Neural progenitor cell (in vitro differentiated cells): ENCODE measurements around the gene MRPS16. TPM values are rescaled to one million over a fixed set of nuclear protein-coding genes. Genes with fewer than 3 reads are reported as not detected.

ENCODE experiments used
- DNase-seq: peaks from one replicate; pipeline ENCODE4 v3.0.0-alpha.2; 2016; ENCODE audit warnings: low spot score
- H2AFZ ChIP-seq: fragments of 200-600 bp; sonication (generic); replicated peaks from 2 replicates; pipeline ENCODE4 v1.6.1; 2016; ENCODE audit warnings: antibody characterized with exemption
- H3F3A ChIP-seq: fragments of 200-600 bp; sonication (generic); 2 replicates; pipeline ENCODE4 v1.6.1; 2016; ENCODE audit warnings: antibody characterized with exemption, low read depth
- H3K27ac ChIP-seq: fragments of 200-600 bp; sonication (generic); 2 replicates; pipeline ENCODE4 v1.5.1; 2016; ENCODE audit warnings: mild to moderate bottlenecking
- H3K27me3 ChIP-seq: fragments of 200-600 bp; sonication (generic); 2 replicates; pipeline ENCODE4 v1.6.1; 2016; ENCODE audit warnings: mild to moderate bottlenecking, moderate library complexity
- H3K36me3 ChIP-seq: fragments of 200-600 bp; sonication (generic); 2 replicates; pipeline ENCODE4 v1.5.1; 2016
- H3K4me1 ChIP-seq: fragments of 200-600 bp; sonication (generic); 2 replicates; pipeline ENCODE4 v1.6.1; 2016; ENCODE audit warnings: mixed run types
- H3K4me2 ChIP-seq: fragments of 200-600 bp; sonication (generic); 2 replicates; pipeline ENCODE4 v1.6.1; 2016
- H3K4me3 ChIP-seq: fragments of 200-600 bp; sonication (generic); 2 replicates; pipeline ENCODE4 v1.5.1; 2016
- H3K79me2 ChIP-seq: fragments of 200-600 bp; sonication (generic); 2 replicates; pipeline ENCODE4 v1.6.1; 2016; ENCODE audit warnings: low read depth
- H3K9ac ChIP-seq: fragments of 200-600 bp; sonication (generic); 2 replicates; pipeline ENCODE4 v1.6.1; 2016
- H3K9me3 ChIP-seq: fragments of 200-600 bp; sonication (generic); 2 replicates; pipeline ENCODE4 v1.5.1; 2016; ENCODE audit warnings: low read depth
- H4K20me1 ChIP-seq: fragments of 200-600 bp; sonication (generic); 2 replicates; pipeline ENCODE4 v1.6.1; 2016; ENCODE audit warnings: low read depth
- H3K27ac Mint-ChIP-seq: 3 replicates; pipeline ENCODE4 v1.8.0; 2021; ENCODE audit warnings: mixed read lengths
- H3K27me3 Mint-ChIP-seq: 2 replicates; pipeline ENCODE4 v1.8.0; 2022; ENCODE audit warnings: low read depth, mild to moderate bottlenecking, inconsistent platforms, moderate library complexity, mixed read lengths; ENCODE audit not compliant: insufficient read depth
- H3K36me3 Mint-ChIP-seq: 3 replicates; pipeline ENCODE4 v1.8.0; 2021; ENCODE audit warnings: mixed read lengths
- H3K4me1 Mint-ChIP-seq: 3 replicates; pipeline ENCODE4 v1.8.0; 2021; ENCODE audit warnings: mixed read lengths
- H3K4me3 Mint-ChIP-seq: 3 replicates; pipeline ENCODE4 v1.8.0; 2021; ENCODE audit warnings: mild to moderate bottlenecking, moderate library complexity, mixed read lengths
- H3K9me3 Mint-ChIP-seq: 3 replicates; pipeline ENCODE4 v1.8.0; 2020; ENCODE audit warnings: mixed read lengths
- CTCF ChIP-seq: fragments of 200-600 bp; sonication (generic); IDR thresholded peaks from 2 replicates; pipeline ENCODE4 v1.5.1; 2017; ENCODE audit warnings: antibody characterized with exemption, mild to moderate bottlenecking
- EZH2 ChIP-seq: fragments of 200-600 bp; sonication (generic); IDR thresholded peaks from 2 replicates; pipeline ENCODE4 v1.6.1; 2017; ENCODE audit warnings: antibody characterized with exemption, mild to moderate bottlenecking, moderate library complexity
- EZH2phosphoT487 ChIP-seq: fragments of 200-600 bp; sonication (generic); IDR thresholded peaks from 2 replicates; pipeline ENCODE4 v1.6.1; 2017; ENCODE audit warnings: antibody characterized with exemption
- total RNA-seq: library from RNA; depleted of rRNA; stranded (reverse); fragments of >200 nt; gene quantifications from 2 replicates; pipeline ENCODE4 v1.2.3, GENCODE V29; 2015; ENCODE audit warnings: low replicate concordance

The MRPS16 gene
- total RNA-seq, 1 donor from 2014 or later = 82.3 TPM

- H3K36me3 ChIP-seq = peaks cover 4% of the 10 kb centered on the region
- H3F3A ChIP-seq = no peaks in the 10 kb centered on the region
- Mint-ChIP-seq H3K27me3 (no peaks in the 10 kb centered on the region), H3K4me1 (no peaks in the 10 kb centered on the region), H3K36me3 (peaks cover 7% of the 10 kb centered on the region), H3K9me3 (no peaks in the 10 kb centered on the region), H3K4me3 (no peak overlapping the region), H3K27ac (no peak overlapping the region)
- no peak for DNase-seq
- H3K79me2 ChIP-seq = no peaks in the 10 kb centered on the region
- H3K9me3 ChIP-seq = no peaks in the 10 kb centered on the region
- H3K4me3 ChIP-seq = no peak overlapping the region
- TF ChIP-seq CTCF (no peak), EZH2phosphoT487 (no peak), EZH2 (no peak)
- no peak overlapping the region for H3K4me2 ChIP-seq
- no peak overlapping the region for H3K27ac ChIP-seq
- H3K4me1 ChIP-seq = no peaks in the 10 kb centered on the region
- no peak overlapping the region for H3K9ac ChIP-seq
- no peak overlapping the region for H2AFZ ChIP-seq
- peaks cover 3% of the 10 kb centered on the region for H4K20me1 ChIP-seq
- H3K27me3 ChIP-seq = no peaks in the 10 kb centered on the region
These were observed 26.9 kb downstream of the MRPS16 start for GRCh38 chr10:73225518-73225917.

GRCh38 chr10:73220989-73221388, 31.5 kb downstream of the MRPS16 start:
- Mint-ChIP-seq H3K9me3 (no peaks in the 10 kb centered on the region), H3K27me3 (no peaks in the 10 kb centered on the region)
- no peak overlapping the region for H3K4me2 ChIP-seq

GRCh38 chr10:73219384-73219783, 33.1 kb downstream of the MRPS16 start:
- Histone ChIP-seq H3K4me3 (no peak overlapping the region), H4K20me1 (peaks cover 3% of the 10 kb centered on the region), H3K4me2 (no peak overlapping the region), H3K27me3 (no peaks in the 10 kb centered on the region), H3K79me2 (no peaks in the 10 kb centered on the region), H3K9me3 (no peaks in the 10 kb centered on the region), H3K4me1 (no peaks in the 10 kb centered on the region), H3K36me3 (peaks cover 4% of the 10 kb centered on the region), H3K9ac (no peak overlapping the region), H3K27ac (no peak overlapping the region), H3F3A (no peaks in the 10 kb centered on the region), H2AFZ (no peak overlapping the region)
- Mint-ChIP-seq H3K4me1 (no peaks in the 10 kb centered on the region), H3K36me3 (peaks cover 19% of the 10 kb centered on the region), H3K9me3 (no peaks in the 10 kb centered on the region), H3K4me3 (no peak overlapping the region), H3K27ac (no peak overlapping the region), H3K27me3 (no peaks in the 10 kb centered on the region)
- no peak for DNase-seq
- TF ChIP-seq CTCF (no peak), EZH2 (no peak), EZH2phosphoT487 (no peak)

More at GRCh38 chr10:73220989-73221388, 31.5 kb downstream of the MRPS16 start:
- Histone ChIP-seq H3K27me3 (no peaks in the 10 kb centered on the region), H3F3A (no peaks in the 10 kb centered on the region), H3K36me3 (peaks cover 4% of the 10 kb centered on the region), H4K20me1 (peaks cover 3% of the 10 kb centered on the region), H3K4me3 (no peak overlapping the region), H3K79me2 (no peaks in the 10 kb centered on the region), H3K9ac (no peak overlapping the region), H3K4me1 (no peaks in the 10 kb centered on the region), H2AFZ (no peak overlapping the region), H3K9me3 (no peaks in the 10 kb centered on the region), H3K27ac (no peak overlapping the region)
- peaks cover 15% of the 10 kb centered on the region for H3K36me3 Mint-ChIP-seq
- TF ChIP-seq EZH2 = no peak
- no peak for TF ChIP-seq CTCF
- no peak for TF ChIP-seq EZH2phosphoT487
- no peak for DNase-seq
- no peak overlapping the region for H3K27ac Mint-ChIP-seq
- no peaks in the 10 kb centered on the region for H3K4me1 Mint-ChIP-seq
- H3K4me3 Mint-ChIP-seq = no peak overlapping the region
